NCI-H1092 (cell line): ENCODE measurements around the gene GIMAP8.

Source experiments
- DNase-seq: peaks from one replicate; lab custom pipeline; 2025; lab: John Stamatoyannopoulos, UW

The GIMAP8 gene

DNA sequence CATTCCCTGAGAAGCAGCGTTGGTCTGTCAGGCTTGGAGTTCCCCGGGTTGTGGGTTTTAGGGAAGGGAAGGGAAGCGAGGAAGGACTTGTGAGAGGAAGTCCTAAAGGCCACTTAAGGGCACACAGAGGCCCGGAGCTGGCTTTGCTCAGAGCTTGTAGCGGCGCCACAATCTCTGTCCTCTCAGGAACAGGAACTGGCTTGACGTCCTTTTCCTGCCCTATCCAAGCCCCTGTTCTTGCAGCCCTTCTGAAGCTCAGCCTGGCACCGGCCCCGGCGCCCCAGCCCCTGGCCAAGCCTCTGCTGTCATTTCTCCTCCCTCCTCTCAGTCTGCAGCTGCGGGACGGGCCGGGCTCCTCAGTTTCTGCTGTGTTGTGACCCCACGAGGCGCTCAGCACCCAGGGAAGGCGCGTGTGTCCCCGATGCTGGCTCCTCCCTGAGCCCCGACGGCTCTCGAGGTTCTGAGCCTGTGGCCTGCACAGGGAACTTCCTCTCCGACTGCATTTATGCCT, at the start of gene GIMAP8:
Gene GIMAP8, plus strand, starts transcription at position 140 of the 511 bp plus-strand sequence. CDS start 16,069 bp downstream, outside the sequence.
- DNase-seq: no peak

DNA sequence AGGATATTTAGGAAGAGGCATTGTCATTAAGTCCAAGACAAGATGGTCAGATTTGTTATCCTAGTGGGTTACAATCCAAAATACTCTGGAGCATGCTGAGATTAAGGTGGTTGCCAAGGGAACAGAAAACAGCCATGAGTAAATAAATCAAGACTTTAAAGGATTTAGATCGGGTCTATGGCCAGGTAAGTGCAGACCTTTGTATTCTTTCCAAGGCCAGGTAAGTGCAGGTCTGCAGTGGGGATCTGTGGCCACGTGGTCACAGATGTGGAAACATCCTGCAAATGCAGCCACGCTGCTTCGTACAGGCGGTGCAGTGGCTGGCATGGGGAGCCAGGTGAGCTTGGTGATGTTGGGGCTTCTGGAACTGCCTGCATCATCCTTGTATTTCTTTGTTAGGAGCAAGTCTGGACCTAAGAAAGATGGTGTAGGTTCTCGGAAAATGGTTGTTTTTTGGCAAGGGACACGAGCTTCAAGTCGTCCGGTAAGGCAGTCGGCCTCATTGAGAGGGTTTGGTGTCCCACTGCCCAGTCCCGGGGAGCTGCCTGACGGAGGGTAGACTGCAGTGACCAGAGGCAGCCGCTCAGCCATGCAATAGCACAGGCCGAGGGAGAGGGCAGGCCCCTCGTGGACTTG, 49.5 kb upstream of the GIMAP8 start:
- DNase-seq: no peak

DNA sequence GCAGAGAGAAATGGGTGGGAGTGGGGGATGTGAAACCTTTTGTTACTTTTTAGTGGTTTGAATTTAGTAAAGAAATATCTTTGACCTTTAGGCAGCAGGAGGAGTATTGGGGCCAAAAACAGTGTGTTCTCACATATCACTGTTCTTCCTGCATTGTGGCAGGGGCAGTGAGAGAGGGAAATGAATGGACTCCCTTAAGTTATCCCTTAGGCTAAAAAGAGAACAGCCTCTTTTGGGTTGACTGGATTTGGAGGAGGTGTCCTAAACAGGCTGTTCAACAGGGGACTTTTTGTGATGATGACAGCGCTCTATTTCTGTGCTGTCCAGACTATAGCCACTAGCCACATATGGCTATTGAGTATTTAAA, 49.0 kb upstream of the GIMAP8 start:
- DNase-seq: no peak

DNA sequence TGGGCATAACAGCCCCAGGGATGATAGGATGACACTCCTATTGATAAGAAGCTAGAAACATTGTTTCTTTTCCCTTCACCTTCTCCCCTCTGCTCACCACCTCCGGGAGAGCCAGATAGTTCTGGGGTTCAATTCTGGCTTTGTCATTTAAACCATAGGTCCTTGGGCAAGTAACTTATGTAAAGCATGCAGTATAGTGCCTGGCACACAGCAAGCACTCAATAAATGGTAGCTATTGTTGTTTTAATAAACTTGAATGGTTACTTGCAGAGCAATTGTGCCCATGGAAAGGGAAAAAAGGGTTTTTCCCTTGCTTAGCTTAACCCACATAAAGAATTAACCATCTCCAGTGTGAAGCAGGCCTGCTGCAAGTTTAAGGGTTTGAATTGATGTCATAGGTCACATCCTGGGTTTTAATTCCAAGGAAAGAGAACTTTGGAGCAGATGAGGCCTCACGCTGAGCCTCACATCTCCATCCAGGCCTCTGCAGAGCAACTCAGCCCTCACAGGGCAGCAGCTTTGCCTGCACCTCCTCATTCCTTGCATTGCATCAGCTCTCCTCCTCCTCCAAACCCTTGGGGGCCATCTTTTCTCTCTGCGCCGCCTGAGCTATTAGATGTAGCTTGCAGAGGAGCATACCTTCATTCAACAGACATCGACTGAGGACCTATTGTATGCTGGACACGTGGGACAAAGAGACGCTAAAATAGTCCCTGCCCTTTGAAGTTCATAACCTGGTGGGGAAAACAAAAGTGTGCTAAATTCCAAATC, 48.4 kb upstream of the GIMAP8 start:
- no peak for DNase-seq

DNA sequence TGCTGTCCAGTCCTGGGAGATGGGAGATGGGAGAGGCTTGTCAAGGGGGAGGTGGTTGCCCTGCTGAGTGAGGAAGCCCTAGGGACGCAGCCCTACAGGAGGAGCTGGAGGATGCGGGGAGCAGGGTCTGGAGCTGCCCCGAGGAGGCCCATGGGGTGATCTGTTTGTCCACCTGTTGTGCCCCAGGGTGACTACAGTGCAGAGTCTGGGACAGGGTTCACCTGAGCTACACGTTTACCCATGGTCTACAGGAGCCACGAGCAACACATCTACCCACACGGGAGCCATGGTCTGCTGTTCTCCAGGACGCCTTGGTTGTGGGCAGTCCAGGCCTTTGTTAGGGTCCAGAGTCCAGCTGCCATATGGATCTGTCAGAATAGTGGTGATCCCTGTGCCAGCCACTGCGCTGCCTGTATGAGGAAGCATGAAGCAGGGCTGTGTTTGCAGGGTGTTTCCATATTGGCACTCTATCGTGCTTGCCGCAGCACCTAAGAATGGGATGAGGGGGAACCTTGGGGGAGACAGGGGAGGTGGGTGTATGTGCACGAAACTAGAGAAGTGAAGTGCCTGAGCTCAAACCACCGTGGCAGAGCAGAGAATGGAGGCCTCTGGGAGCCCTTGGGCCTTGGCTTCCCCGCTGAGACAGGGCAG, 47.6 kb upstream of the GIMAP8 start:
- no peak for DNase-seq

DNA sequence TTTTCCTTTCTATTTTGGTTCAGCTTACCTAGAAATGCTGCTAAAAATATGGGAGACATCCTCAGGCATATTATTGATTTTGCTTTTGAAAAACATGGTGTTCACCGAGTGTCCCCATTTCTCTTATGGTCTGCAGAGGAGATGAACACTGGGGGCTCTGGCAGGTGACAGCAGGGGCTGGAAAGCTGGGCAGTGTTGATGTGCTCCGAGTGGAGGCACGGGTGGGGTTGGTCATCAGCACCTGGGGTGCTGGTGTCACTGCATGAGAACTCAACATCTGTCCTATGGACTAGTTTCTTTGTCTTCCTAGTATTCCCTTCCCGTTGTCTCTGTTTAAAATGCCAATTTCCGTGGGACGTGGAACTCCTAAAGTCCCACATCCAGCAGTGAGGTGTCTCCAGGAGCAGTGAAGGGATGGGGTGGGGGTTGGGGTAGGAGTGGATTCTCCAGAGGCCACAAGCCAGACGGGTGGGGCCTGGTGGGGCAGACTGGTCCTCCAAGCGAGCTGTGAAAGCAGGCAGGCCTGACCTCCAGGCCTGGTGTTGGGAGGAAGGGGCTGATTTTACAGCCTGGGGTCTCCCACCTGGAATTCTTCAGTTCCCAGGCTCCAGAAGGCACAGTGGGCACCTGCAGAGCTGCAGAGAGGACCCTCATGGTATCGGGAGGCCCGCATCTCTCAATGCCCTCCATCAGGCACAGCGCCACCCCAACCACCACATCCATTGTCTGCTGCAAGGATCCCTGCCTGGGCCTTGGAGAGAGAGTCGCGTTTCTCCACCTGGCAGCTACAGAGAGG, 46.9 kb upstream of the GIMAP8 start:
- DNase-seq: no peak

DNA sequence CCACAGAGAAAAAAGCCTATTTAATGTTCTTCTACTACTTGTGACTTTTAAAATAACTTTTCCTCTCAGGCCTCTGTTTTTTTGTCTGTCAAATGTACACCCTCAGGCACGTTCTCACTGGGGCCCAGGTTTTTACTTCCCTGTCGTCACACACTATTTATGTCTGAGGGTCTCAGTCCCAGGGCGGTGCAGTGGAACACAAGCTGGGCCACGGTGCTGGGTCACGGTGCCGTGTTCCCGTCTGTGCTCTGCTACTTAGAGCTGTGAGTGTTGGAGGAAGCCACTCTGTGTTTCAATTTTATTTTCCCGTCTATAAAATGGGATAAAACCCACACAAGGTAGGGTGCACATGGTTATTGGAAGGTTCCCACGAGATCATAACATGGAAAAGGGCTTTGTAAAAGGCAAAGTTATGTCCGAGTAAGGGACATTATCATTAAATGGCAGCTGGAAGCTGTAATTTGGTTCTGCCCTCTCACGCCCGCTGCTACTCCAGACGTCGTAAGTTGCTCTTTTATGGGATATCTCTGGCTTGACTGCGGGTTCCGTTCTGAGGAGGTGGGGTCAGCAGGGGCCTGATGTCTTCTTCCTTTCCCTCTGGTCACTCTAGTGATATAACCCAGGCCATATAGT, 46.1 kb upstream of the GIMAP8 start:
- no peak for DNase-seq

DNA sequence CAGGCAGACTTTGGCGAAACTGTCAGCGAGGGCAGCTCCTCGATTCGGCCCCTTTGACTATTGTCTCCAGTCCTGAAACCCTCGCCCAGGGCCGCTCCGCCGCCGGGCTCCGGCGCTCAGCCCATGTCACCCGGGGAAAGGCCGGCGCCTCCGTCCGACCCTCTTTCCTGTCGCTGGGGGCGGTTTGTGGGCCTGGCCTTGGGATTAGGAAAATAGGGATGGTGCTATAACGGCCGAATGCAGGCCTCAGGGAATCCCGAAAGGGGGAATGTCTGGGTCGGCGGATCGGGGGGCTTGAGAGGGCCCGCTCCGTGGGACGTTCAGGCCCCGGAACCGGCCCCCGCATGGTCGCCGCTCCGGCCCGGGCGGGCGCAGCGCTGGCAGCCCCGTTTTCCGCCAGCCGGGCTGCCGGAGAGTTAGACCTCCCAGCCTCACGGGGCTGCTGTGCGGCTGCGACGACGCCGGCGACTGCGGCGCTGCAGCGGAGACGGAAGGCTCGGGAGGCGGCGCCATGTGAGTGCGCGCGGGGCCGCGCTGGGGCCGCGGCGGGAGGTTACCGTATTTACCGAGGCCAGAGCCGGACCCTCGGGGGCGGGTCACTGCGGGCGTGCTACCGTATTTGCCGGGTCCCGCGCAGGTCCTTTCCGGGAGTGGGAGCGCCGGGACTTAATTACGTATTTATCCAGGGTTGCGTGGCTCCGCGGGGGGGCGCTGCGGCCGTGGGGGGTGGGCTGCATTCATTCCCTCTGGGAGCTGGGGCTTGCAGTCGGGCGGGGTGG, 45.4 kb upstream of the GIMAP8 start:
- DNase-seq: peak; percentile 72

DNA sequence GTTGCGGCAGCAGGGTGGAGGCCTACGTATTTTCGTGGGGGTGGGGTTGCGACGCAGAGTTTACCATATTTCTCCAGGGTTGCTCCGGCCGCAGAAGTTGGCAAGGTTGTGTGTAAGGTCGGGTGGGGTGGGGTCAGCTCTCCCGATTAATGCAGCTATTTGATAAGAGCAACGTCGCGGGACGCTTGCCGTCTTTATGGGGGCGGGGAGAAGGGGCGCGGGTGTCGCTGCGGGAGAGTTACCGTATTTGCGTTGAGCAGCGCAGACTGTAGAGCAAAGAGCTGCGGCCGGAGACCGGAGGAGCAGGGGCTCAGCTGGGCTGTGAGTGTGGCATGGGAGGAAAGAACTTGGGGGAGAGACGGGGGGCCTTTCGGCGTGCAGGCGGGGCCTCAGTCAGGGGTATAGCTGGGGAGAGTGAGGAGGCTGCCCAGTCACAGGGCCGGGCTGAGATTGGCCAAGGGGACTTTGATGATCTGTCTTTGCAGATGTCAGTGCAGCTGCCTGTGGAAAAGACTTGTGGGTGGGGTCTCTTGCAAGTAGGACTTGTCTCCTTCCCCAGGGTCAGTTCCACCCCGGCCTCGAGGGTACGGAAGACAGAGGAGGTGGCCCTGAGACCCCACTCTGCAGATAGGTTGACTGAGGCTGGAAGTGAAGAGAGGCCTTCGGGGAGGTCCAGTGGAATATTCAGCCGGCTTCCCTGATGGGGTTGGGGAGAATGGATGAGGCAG, 44.7 kb upstream of the GIMAP8 start:
- DNase-seq: no peak

DNA sequence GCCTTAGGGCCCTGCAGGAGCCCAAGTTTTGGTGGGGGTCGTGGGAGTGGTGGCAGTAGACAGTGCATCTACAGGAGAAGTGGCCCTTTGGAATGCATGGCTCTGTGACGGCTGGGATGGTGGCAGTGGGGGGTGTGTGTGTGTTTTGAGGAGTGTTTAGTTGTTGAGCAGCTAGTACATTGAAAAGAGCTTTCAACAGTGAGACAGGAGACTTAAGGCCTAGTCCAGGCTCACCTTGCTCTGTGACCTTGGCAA, 44.2 kb upstream of the GIMAP8 start:
- no peak for DNase-seq

DNA sequence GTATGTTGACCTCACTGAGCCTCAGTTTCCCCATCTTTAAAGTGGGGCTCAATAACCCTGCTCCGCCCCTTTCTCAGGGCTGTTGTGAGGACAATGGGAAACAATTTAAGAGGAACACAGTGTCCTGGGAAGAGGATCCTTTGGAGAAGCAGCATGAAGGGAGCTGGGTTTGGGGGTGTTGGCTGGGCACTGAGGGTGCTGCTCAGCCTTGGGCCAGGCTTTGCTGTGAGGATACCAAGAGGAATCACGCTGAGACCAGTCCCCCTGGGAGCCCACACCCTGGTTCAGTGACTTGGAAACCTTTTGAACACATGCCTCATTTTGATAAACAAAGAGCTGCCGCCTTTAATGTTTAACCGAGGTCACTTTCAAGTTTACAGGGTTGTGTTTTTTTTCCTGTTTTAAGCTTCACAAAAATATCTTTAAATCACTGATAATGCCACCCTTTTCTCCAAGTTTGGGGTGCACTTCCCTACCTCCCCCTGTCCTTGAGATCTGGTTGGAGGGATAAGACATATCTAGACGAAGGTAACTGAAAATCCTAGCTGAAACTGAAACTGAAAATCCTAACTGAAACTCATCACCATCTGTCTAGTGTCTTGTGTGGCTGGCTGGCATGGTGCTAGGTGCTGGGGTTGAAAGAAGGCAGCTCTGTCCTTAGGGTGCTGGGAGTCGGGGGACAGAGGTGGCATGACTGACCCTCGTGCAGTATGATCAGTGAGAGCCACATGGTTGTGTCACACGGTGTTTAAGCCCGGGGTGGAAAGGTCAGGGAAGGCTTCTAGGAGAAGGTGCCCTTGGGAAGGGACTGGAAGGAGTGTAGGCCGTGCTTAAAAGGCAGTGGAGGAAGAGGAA, 43.6 kb upstream of the GIMAP8 start:
- no peak for DNase-seq

DNA sequence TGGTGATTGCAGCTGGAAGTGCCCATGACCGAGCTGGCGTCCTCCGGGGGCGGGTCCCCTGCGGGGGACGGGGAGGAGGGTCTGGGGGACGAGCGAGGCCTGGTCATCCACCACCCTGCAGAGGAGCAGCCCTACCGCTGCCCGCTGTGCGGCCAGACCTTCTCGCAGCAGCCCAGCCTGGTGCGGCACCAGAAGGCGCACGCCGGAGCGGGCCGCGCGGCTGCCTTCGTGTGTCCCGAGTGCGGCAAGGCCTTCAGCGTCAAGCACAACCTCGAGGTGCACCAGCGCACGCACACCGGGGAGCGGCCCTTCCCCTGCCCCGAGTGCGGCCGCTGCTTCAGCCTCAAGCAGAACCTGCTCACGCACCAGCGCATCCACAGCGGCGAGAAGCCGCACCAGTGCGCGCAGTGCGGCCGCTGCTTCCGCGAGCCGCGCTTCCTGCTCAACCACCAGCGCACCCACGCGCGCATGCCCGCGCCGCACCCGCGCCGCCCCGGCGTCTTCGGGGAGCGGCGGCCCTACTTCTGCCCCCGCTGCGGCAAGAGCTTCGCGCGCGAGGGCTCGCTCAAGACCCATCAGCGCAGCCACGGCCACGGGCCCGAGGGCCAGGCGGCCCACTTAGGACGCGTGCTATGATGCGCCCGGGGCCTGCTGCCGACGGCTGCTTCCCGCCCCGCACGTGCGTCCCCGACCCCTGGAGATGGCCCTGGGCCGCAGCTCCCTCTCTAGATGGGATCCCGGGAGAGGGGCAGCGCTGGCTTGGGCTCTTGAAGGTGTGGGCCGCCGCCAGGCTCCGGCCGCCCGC, 42.6 kb upstream of the GIMAP8 start:
- no peak for DNase-seq

DNA sequence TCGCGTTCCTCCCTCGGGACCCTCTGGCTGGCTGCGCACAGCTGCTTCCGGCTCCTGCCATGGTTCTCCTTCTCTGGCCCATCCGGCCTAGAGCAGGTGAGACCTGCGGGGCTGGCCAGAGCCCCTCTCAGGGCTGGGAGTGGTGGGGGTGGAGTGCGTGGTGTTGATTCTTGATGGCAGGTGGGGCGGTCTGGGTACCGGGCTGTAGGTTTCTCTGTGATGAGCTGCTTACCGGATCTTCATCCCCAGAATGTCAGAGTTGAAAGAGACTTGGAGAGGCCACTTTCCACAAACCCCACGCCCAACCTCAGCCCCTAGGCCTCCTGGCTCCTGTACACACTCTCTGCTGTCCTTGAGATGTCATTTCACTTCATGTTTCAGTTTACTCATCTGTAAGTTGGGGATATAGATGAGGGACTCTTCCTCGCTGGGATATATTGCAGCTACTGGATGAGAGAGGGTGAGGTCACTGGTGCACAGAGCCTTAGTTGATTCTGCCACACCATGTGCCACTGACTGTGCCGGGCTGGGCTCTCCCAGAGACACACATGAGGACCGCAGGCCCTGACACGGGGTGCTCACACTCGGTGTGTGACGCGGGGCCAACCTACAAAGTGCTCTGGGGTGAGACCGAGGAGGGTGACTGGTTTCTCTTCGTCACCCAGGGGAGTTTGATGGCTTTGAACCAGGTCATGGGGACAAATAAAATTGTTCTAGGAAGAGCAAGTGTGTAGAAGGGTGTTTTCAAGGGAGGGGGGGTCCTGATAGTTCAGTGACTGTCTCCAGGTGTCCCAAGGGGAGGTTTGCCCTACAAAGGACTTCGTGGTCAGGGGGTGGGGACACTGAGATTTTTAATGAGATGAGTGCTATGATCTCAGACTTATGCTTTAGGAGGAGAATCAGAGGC, 41.8 kb upstream of the GIMAP8 start:
- DNase-seq: no peak

DNA sequence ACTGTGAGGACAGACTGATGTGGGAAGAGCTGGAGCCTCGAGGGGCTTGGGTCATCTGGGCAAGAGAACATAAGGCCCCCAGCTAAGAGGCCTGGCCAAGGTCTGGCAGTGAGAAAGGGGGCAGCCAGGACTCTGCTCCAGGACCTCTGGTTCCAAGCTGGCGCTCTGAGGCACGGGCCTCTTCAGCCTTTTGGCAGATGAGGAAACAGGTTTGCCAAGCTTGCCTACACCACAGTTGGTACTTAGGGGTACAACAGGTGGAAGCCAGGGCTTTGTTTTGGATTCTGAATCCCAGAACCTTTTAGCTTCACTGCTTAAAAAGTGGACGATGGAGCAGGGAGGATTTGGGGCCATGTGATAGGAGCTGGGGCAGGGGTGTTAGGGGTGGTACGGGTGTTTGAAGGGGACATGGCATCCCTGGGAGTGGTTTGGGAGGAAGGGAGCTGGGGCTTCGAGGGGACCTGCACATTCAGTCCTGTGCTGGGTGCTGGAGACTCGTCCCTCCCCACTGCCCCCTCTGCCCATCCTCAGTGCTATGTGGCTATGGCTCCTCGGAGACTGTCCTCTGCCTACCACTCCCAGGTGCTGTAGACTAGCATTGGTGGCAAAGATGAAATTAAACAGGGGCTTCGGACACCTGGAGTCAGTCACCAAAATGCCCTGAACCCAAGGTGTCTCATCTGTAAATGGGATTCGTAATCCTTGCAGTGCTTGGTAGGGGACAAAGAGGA, 41.0 kb upstream of the GIMAP8 start:
- no peak for DNase-seq

DNA sequence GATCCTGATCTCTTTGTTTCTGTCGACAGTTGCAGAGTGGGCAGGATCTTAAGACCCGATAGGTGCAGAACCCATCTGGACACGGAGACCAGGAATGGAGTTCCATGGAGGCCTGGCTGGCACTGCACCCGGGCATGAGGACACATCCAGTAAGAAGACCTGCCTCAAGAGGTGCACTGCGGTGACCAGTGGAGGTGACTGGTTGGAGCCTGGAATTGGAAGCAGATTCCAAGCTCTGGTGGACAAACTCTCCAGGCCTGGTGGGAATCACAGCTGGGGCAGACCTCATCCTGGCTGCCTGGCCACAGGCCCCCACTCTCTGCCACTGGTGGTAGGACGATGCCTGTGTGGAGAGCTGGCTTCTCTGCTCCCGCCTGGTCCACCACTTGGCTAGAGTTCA, 40.3 kb upstream of the GIMAP8 start:
- DNase-seq: no peak

DNA sequence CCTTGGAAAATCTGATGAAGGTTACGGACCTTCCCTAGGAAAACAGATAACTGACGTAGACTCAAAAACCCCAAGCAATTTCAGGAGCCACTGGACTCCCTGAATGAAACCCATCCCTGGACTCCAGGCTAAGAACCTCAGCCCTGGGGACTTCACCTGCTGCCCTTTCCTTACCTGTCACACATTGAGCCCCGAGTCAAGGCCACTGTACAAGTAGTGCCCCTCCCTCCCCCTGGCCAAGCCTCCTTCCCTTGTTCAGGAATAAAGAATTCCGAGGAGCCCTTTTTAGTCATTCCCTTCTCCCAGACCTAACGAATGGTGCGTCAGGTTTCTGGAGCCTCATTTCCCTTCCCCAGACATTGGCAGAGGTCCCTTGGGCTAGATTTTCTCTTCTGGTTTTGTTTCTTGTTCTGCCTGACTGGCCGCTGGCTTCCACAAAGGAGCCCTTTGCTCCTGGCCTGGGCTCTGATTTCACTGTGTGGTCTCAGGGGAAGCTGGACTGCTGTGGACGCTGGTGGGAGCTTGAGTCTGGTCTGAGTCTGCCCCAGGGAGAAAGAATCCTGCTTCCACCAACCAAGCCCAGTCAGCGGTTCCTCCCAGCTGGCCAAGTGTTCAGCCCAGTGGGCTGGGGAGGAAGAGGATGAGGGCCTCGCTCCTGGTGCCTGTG, 39.6 kb upstream of the GIMAP8 start:
- DNase-seq: no peak
